Epithelial cell of proximal tubule (primary cell): ENCODE results near the gene NFIA. TPM values are rescaled to one million over a fixed set of nuclear protein-coding genes. Genes with fewer than 3 reads are reported as not detected.

Experiments
- DNase-seq: peaks from one replicate; pipeline ENCODE4 v3.0.0-alpha.2; 2011; ENCODE audit warnings: low read depth
- H3K4me3 ChIP-seq: 2 replicates; pipeline ENCODE4 v1.5.1; 2011; ENCODE audit warnings: low read depth, mild to moderate bottlenecking, low read length
- total RNA-seq: library from RNA; depleted of rRNA; stranded (reverse); fragments of >200 nt; gene quantifications from 2 replicates; pipeline ENCODE4 v1.2.3, GENCODE V29; 2015
- TF ChIP-seq, protein P1 (sequence below): conservative IDR thresholded peaks from 2 replicates; pipeline ENCODE4 v1.5.1; 2012; ENCODE audit warnings: low read depth, mild to moderate bottlenecking, low read length

Gene NFIA
- total RNA-seq, 1 donor from 2014 or later, result 1.6 TPM

GRCh38 chr1:61341426-61341825 is 259.1 kb downstream of the NFIA start:
- no peak for DNase-seq
- H3K4me3 ChIP-seq, result no peak overlapping the region
- TF ChIP-seq, protein P1, sequence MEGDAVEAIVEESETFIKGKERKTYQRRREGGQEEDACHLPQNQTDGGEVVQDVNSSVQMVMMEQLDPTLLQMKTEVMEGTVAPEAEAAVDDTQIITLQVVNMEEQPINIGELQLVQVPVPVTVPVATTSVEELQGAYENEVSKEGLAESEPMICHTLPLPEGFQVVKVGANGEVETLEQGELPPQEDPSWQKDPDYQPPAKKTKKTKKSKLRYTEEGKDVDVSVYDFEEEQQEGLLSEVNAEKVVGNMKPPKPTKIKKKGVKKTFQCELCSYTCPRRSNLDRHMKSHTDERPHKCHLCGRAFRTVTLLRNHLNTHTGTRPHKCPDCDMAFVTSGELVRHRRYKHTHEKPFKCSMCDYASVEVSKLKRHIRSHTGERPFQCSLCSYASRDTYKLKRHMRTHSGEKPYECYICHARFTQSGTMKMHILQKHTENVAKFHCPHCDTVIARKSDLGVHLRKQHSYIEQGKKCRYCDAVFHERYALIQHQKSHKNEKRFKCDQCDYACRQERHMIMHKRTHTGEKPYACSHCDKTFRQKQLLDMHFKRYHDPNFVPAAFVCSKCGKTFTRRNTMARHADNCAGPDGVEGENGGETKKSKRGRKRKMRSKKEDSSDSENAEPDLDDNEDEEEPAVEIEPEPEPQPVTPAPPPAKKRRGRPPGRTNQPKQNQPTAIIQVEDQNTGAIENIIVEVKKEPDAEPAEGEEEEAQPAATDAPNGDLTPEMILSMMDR, result no peak

GRCh38 chr1:61343734-61344420 is 261.5 kb downstream of the NFIA start:
- H3K4me3 ChIP-seq, result no peak overlapping the region
- DNase-seq, result no peak
- TF ChIP-seq, protein P1, result no peak

- TF ChIP-seq, protein P1, result no peak
Measured at GRCh38 chr1:61344696-61345095, 262.3 kb downstream of the NFIA start.

DNA sequence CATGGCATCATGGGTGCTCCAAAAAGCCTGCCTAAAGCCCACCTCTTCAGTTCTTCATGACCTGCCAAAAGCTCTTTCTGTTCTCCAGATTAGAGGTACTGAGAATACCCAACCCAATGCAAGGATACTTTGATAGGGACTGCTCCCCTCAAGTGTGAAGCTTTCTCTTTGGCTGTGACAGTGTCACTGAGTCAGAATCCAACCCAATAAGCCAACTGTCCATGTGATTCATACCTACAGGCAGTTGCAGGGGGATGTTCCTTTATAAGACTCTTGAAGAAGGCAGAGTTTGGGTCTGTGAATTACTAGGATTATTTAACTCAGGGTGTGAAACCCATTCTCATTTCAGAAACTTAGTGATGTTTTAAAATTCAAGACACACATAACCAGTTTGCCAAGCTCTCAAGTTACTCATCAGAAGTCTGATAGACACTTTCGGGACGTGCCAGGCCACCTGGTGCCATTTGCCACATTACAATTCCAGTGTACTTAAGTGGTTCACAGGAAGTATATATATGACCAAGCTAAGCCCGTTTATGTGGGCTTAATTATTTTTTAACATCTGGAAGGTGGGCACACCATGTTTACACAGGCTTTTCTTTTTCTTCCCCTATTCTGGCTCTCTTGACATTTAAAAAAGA is 265.8 kb downstream of the NFIA start:
- no peak overlapping the region for H3K4me3 ChIP-seq
- no peak for DNase-seq
- TF ChIP-seq, protein P1, result no peak

More at GRCh38 chr1:61344696-61345095, 262.3 kb downstream of the NFIA start:
- DNase-seq, result no peak
- H3K4me3 ChIP-seq, result no peak overlapping the region

DNA sequence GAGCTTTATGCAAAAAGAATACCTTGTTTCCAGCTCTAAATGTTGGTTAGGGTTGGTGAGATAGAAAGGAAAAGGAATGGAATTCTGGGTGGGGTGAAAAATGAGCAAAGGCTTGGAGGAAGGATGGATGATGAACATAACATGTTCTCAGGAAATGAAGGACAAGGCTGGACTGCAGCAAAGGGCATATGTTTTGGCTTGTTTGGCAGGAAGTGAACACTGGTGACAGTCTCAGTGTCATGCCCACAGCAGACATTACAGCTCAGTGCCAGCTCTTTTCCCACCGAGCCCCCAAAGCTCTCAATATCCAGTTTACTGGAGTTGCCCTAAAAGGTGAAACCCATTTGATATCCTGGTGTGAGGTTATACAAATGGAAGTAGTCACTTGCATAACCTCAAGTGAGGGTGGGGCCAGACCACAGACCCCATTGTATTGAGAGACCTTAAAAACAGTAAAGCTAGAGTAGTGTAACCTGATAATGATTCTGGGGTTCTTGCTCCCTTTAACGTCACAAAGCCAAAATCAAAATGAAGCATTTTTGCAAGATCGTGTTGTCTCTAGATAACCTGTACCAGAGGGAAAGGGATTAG is 270.6 kb downstream of the NFIA start:
- TF ChIP-seq, protein P1, result no peak
- DNase-seq, result no peak
- no peak overlapping the region for H3K4me3 ChIP-seq

DNA sequence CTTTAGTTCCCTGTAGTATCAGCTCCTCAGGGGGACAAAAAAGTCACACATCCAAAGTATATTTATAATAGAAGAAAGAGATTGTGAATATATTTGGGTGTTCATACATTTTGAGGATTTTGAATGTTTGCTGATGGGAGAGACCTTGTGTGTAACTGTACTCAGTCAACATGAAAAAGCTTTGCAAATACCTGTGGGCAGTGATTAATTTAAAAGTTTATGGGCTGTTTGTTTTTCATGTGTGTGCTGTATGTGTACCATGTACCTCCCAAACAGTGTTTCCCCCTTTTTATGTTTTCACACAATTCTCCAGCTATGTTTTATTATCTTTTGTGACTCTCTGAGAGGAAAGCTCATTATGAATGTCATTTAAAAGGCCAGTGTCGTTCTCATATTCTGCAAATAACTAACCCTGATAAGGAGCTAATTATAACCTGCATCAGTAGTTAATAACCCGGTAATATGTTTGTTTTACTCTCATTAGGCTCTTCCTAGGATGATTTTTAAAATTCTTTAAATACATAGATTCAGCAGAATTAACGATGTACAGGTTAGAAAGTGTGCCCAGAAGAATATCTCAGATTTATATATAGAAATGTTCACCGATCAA is 271.5 kb downstream of the NFIA start:
- TF ChIP-seq, protein P1, result no peak
- H3K4me3 ChIP-seq, result no peak overlapping the region
- DNase-seq, result no peak
